ENCODE data around the gene CPSF4L. TPM values are rescaled to one million over a fixed set of nuclear protein-coding genes. Genes with fewer than 3 reads are reported as not detected.

Gene CPSF4L
- total and polyA plus RNA-seq, 2 of the 13 experiments (the other 11 are each of a cell fraction or from before 2014, with no cell fraction given), result 0.73 to 1.6 TPM

GRCh38 chr17:73228748-73229236 lies 32.9 kb downstream of the CPSF4L start (continued):
- TF ChIP-seq ZBED4 (CRISPR knock-in tag; IDR thresholded peaks at IDR 0.05; ENCODE audit: borderline replicate concordance) (no peak), TFAP4 (IDR thresholded peaks at IDR 0.05; ENCODE audit: borderline replicate concordance, low read depth) (peak; percentile 98), NFE2L2 (IDR thresholded peaks at IDR 0.05; ENCODE audit: low read length) (peak; percentile 62; the same call in 1 of the 2 replicates), STAT5B (CRISPR knock-in tag; IDR thresholded peaks at IDR 0.05) (no peak), GATAD2A (CRISPR knock-in tag; IDR thresholded peaks at IDR 0.05) (0 out of 2 replicates have a peak, but pooled peaks have one; percentile 14), PTBP1 (IDR thresholded peaks at IDR 0.05; ENCODE audit: low read depth, low read length, poor library complexity, severe bottlenecking) (no peak), CEBPZ (IDR thresholded peaks at IDR 0.05; ENCODE audit: low read length) (no peak), ARNTL (CRISPR knock-in tag; IDR thresholded peaks at IDR 0.05) (no peak), ZNF235 (CRISPR knock-in tag; IDR thresholded peaks at IDR 0.05; ENCODE audit: borderline replicate concordance) (no peak), FOSL2 (CRISPR knock-in tag; IDR thresholded peaks at IDR 0.05) (peak; percentile 90), RFX5 (IDR thresholded peaks at IDR 0.05; ENCODE audit: low read depth, low read length) (peak; percentile 81), ZKSCAN5 (CRISPR knock-in tag; IDR thresholded peaks at IDR 0.05) (no peak), SAP130 (CRISPR knock-in tag; IDR thresholded peaks at IDR 0.05; ENCODE audit: low read depth) (peak; percentile 89), CENPBD1 (CRISPR knock-in tag; IDR thresholded peaks at IDR 0.05; ENCODE audit: borderline replicate concordance, low read depth) (no peak), ZNF629 (CRISPR knock-in tag; conservative IDR thresholded peaks at IDR 0.05) (0 out of 2 replicates have a peak, but pooled peaks have one; percentile 20), RBFOX2 (IDR thresholded peaks at IDR 0.05; ENCODE audit: low read depth, low read length) (peak; percentile 17; the same call in 1 of the 2 replicates), CREB3 (CRISPR knock-in tag; IDR thresholded peaks at IDR 0.05) (no peak), ZNF775 (CRISPR knock-in tag; IDR thresholded peaks at IDR 0.05; ENCODE audit: borderline replicate concordance) (no peak), JUN (CRISPR knock-in tag; IDR thresholded peaks at IDR 0.05) (no peak), NFE2L1 (CRISPR knock-in tag; IDR thresholded peaks at IDR 0.05; ENCODE audit: borderline replicate concordance) (no peak)

Data from HepG2 (cell line).